Measurements from ENCODE around the gene DOCK2.

GRCh38 chr5:169934990-169935389, 297.9 kb downstream of the DOCK2 start:
- no peak for TF ChIP-seq EZH2phosphoT487 (IDR thresholded peaks at IDR 0.05; ENCODE audit: borderline replicate concordance, low read length)
- no peak for TF ChIP-seq CTCF (IDR thresholded peaks at IDR 0.05; ENCODE audit: low read depth, low read length, poor library complexity, severe bottlenecking)

Measured in DOHH2 (cell line).